Caco-2 (cell line): ENCODE measurements around the gene PLPP7. TPM values are rescaled to one million over a fixed set of nuclear protein-coding genes. Genes with fewer than 3 reads are reported as not detected.
"Not testable (repeated sequence)": the region's sequence is repeated elsewhere in the genome, so short reads cannot be mapped to it uniquely, and the experiment has no call there.

Experiments used
- Bru-seq: library from RNA; stranded (reverse); fragments of 400-500 nt; gene quantifications from one replicate; lab custom pipeline; 2021; lab: Mats Ljungman, UMichigan
- BruChase-seq, 2 experiments: library from RNA; stranded (reverse); fragments of 400-500 nt; gene quantifications; one replicate each; lab custom pipeline; 2021; lab: Mats Ljungman, UMichigan
- BruUV-seq: library from RNA; stranded (reverse); fragments of 400-500 nt; replicated peaks from 2 replicates; lab custom pipeline; 2021; lab: Mats Ljungman, UMichigan
- CTCF ChIA-PET: fragments of 300-600 bp; sonication (Branson Sonifier 250); formaldehyde crosslinking; loops from one replicate; lab custom pipeline; 2022; ENCODE audit warnings: antibody characterized with exemption; lab: Charles Lee
- POLR2A ChIA-PET: fragments of 300-600 bp; sonication (Branson Sonifier 250); formaldehyde crosslinking; loops from one replicate; lab custom pipeline; 2022; ENCODE audit warnings: antibody characterized with exemption; lab: Charles Lee
- DNase-seq, 2 experiments: peaks; one replicate each; pipeline versions ENCODE4 v3.0.0 to v3.0.0-alpha.2; 2020 to 2022
- H3K27me3 ChIP-seq: replicated peaks from 2 replicates; pipeline ENCODE4 v1.6.0; 2011; ENCODE audit warnings: low read length; ENCODE audit not compliant: control insufficient read depth, insufficient read depth
- H3K36me3 ChIP-seq: 2 replicates; pipeline ENCODE4 v1.5.1; 2011; ENCODE audit warnings: low read length; ENCODE audit not compliant: control insufficient read depth, insufficient read depth
- H3K4me1 ChIP-seq: fragments of 250-450 bp; sonication (Bioruptor Pico); 2 replicates; pipeline ENCODE4 v1.5.1; 2020; ENCODE audit warnings: mild to moderate bottlenecking
- H3K4me3 ChIP-seq: 2 replicates; pipeline ENCODE4 v1.5.1; 2011; ENCODE audit warnings: low read depth, mild to moderate bottlenecking, control low read depth, low read length
- H3K9me3 ChIP-seq: fragments of 250-450 bp; sonication (Bioruptor Pico); 2 replicates; pipeline ENCODE4 v1.5.1; 2020; ENCODE audit warnings: mild to moderate bottlenecking, moderate library complexity
- H3K27ac Mint-ChIP-seq: one replicate; pipeline ENCODE4 v1.8.0; 2022; ENCODE audit warnings: mixed read lengths; ENCODE audit not compliant: unreplicated experiment
- H3K27me3 Mint-ChIP-seq: one replicate; pipeline ENCODE4 v1.8.0; 2022; ENCODE audit warnings: mixed read lengths; ENCODE audit not compliant: insufficient read depth, unreplicated experiment
- H3K36me3 Mint-ChIP-seq: one replicate; pipeline ENCODE4 v1.8.0; 2022; ENCODE audit warnings: mild to moderate bottlenecking, mixed read lengths; ENCODE audit not compliant: insufficient read depth, unreplicated experiment
- H3K4me1 Mint-ChIP-seq: one replicate; pipeline ENCODE4 v1.8.0; 2022; ENCODE audit warnings: low read depth, mixed read lengths; ENCODE audit not compliant: unreplicated experiment
- H3K4me3 Mint-ChIP-seq: one replicate; pipeline ENCODE4 v1.8.0; 2022; ENCODE audit warnings: mild to moderate bottlenecking, moderate library complexity, mixed read lengths; ENCODE audit not compliant: unreplicated experiment
- H3K9me3 Mint-ChIP-seq: one replicate; pipeline ENCODE4 v1.8.0; 2022; ENCODE audit warnings: mixed read lengths; ENCODE audit not compliant: unreplicated experiment
- CTCF ChIP-seq, 2 experiments: fragments of 200-600 bp in 1 of 2; IDR thresholded peaks; 1 replicate in 1 of 2; 2 replicates in 1 of 2; pipeline versions ENCODE4 v1.5.1 to v1.8.0; 2011 to 2022; ENCODE audit warnings: antibody characterized with exemption in 1 of 2, control low read depth in 1 of 2, inconsistent platforms in 1 of 2, low read depth in 1 of 2, low read length in 1 of 2, mild to moderate bottlenecking in 1 of 2, moderate library complexity in 1 of 2; ENCODE audit not compliant: insufficient read depth in 1 of 2, severe bottlenecking in 1 of 2, unreplicated experiment in 1 of 2
- intact Hi-C: fragments of 100-400 bp; cut with micrococcal nuclease; formaldehyde crosslinking; loops from one replicate; pipeline ENCODE4 v1.10.0; 2022; ENCODE audit not compliant: unreplicated experiment
- long read RNA-seq: library from polyadenylated mRNA; stranded (forward); transcript quantifications from one replicate; pipeline ENCODE4 v2.0.0, GENCODE V29; 2022
- total RNA-seq: library from RNA; stranded (reverse); gene quantifications from 2 replicates; pipeline ENCODE4 v1.2.3, GENCODE V29; 2022

The PLPP7 gene
- total RNA-seq (0.11 TPM in 1 of 2 replicates, not detected in the other), Bru-seq, nascent RNA (percentile 15 among the genes with signal in this experiment), BruChase-seq, experiment 1, labeled RNA remaining after a 2-hour chase (percentile 5 among the genes with signal in this experiment), BruChase-seq, experiment 2, labeled RNA remaining after a 6-hour chase (percentile 8 among the genes with signal in this experiment)
- long read RNA-seq: 0 reads

GRCh38 chr9:131289301-131290035, at the start of gene PLPP7:
Gene PLPP7, plus strand, starts transcription at chr9:131289723. Its CDS starts 275 bp downstream, at chr9:131289998.
- peak in 1 of 2 experiments; percentile 24 for DNase-seq
- no peaks in the 10 kb centered on the region for H3K4me1 ChIP-seq
- TF ChIP-seq CTCF (IDR thresholded peaks at IDR 0.05; ENCODE audit: insufficient read depth in 1 of 2, low read depth in 1 of 2, low read length in 1 of 2, severe bottlenecking in 1 of 2, unreplicated experiment in 1 of 2): no peak
- POLR2A ChIA-PET: no interaction called here
- H3K36me3 ChIP-seq: no peaks in the 10 kb centered on the region
- Mint-ChIP-seq H3K36me3 (no peaks in the 10 kb centered on the region), H3K27ac (no peak within 1 kb of the TSS), H3K27me3 (no peaks in the 10 kb centered on the region), H3K4me1 (no peaks in the 10 kb centered on the region), H3K4me3 (no peak within 1 kb of the TSS), H3K9me3 (no peaks in the 10 kb centered on the region)
- no peaks in the 10 kb centered on the region for H3K27me3 ChIP-seq
- no peaks in the 10 kb centered on the region for H3K9me3 ChIP-seq
- H3K4me3 ChIP-seq: no peak within 1 kb of the TSS
- intact Hi-C loops: no loop called here
- no TSS peak for BruUV-seq
- CTCF ChIA-PET: no interaction called here

GRCh38 chr9:131240047-131240921, 49.2 kb upstream of the PLPP7 start:
- H3K4me3 Mint-ChIP-seq: no peak overlapping the region

GRCh38 chr9:131244331-131244730, 45.2 kb upstream of the PLPP7 start:
- H3K4me3 Mint-ChIP-seq, H3K4me1 ChIP-seq, POLR2A ChIA-PET, H3K36me3 ChIP-seq, CTCF ChIA-PET, DNase-seq, intact Hi-C loops, H3K27me3 Mint-ChIP-seq, H3K4me1 Mint-ChIP-seq, H3K4me3 ChIP-seq, H3K9me3 ChIP-seq, H3K27me3 ChIP-seq, BruUV-seq, H3K27ac Mint-ChIP-seq, H3K36me3 Mint-ChIP-seq, H3K9me3 Mint-ChIP-seq: not testable (repeated sequence)

More at GRCh38 chr9:131240047-131240921, 49.2 kb upstream of the PLPP7 start:
- no peaks in the 10 kb centered on the region for H3K27me3 Mint-ChIP-seq
- H3K4me1 ChIP-seq: no peaks in the 10 kb centered on the region
- BruUV-seq: no TSS peak
- H3K4me3 ChIP-seq: no peak overlapping the region
- POLR2A ChIA-PET: no interaction called here
- no peaks in the 10 kb centered on the region for H3K27me3 ChIP-seq
- peaks cover 5% of the 10 kb centered on the region; the same call in 1 of the 2 replicates for H3K9me3 ChIP-seq
- H3K36me3 Mint-ChIP-seq: peaks cover 11% of the 10 kb centered on the region
- DNase-seq: no peak
- H3K27ac Mint-ChIP-seq: no peak overlapping the region
- intact Hi-C loops: no loop called here
- TF ChIP-seq CTCF (IDR thresholded peaks at IDR 0.05; ENCODE audit: insufficient read depth in 1 of 2, low read depth in 1 of 2, low read length in 1 of 2, severe bottlenecking in 1 of 2, unreplicated experiment in 1 of 2): no peak
- H3K36me3 ChIP-seq: no peaks in the 10 kb centered on the region
- H3K9me3 Mint-ChIP-seq: peaks cover 4% of the 10 kb centered on the region
- CTCF ChIA-PET: no interaction called here
- no peaks in the 10 kb centered on the region for H3K4me1 Mint-ChIP-seq
